B cell (primary cell): ENCODE data around the gene ATOSA.

ENCODE experiments used
- EZH2 ChIP-seq: IDR thresholded peaks from 2 replicates; pipeline ENCODE4 v1.6.1; 2012; ENCODE audit warnings: borderline replicate concordance, low read depth, mild to moderate bottlenecking, moderate library complexity, low read length; ENCODE audit not compliant: insufficient read depth, poor library complexity, severe bottlenecking
- TF ChIP-seq, protein P1 (sequence below): fragments of 200-600 bp; IDR thresholded peaks from one replicate; pipeline ENCODE4 v1.8.0; 2022; ENCODE audit warnings: antibody characterized with exemption, mild to moderate bottlenecking

DNA sequence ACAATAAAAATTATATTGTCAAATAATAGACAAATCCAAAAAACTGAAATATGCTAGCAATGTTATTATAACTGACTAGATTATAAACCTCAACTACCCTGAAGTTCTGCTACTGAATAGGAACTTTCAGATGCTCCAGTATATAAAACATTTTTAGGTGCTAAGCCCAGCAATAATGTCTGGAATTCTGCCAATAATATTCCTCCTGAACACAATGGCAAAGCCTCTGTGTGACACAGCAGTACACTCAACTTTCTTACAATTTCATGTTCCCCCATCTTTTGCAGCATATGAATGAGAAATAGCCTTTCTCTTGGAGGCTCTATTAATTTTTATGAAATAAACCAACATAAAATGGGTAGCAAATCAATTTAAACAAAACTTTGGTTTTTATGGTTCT is 29.5 kb downstream of the ATOSA start:
- no peak for TF ChIP-seq EZH2
- TF ChIP-seq, protein P1, sequence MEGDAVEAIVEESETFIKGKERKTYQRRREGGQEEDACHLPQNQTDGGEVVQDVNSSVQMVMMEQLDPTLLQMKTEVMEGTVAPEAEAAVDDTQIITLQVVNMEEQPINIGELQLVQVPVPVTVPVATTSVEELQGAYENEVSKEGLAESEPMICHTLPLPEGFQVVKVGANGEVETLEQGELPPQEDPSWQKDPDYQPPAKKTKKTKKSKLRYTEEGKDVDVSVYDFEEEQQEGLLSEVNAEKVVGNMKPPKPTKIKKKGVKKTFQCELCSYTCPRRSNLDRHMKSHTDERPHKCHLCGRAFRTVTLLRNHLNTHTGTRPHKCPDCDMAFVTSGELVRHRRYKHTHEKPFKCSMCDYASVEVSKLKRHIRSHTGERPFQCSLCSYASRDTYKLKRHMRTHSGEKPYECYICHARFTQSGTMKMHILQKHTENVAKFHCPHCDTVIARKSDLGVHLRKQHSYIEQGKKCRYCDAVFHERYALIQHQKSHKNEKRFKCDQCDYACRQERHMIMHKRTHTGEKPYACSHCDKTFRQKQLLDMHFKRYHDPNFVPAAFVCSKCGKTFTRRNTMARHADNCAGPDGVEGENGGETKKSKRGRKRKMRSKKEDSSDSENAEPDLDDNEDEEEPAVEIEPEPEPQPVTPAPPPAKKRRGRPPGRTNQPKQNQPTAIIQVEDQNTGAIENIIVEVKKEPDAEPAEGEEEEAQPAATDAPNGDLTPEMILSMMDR = no peak
